ENCODE data around the gene JSRP1.

The JSRP1 gene

GRCh38 chr19:2259336-2259735, 3.1 kb upstream of the JSRP1 start:
- Histone ChIP-seq H3K27ac (replicated peaks) (no peak overlapping the region), H3K4me3 (replicated peaks; ENCODE audit: insufficient read depth, low read length) (no peak overlapping the region)

DNA sequence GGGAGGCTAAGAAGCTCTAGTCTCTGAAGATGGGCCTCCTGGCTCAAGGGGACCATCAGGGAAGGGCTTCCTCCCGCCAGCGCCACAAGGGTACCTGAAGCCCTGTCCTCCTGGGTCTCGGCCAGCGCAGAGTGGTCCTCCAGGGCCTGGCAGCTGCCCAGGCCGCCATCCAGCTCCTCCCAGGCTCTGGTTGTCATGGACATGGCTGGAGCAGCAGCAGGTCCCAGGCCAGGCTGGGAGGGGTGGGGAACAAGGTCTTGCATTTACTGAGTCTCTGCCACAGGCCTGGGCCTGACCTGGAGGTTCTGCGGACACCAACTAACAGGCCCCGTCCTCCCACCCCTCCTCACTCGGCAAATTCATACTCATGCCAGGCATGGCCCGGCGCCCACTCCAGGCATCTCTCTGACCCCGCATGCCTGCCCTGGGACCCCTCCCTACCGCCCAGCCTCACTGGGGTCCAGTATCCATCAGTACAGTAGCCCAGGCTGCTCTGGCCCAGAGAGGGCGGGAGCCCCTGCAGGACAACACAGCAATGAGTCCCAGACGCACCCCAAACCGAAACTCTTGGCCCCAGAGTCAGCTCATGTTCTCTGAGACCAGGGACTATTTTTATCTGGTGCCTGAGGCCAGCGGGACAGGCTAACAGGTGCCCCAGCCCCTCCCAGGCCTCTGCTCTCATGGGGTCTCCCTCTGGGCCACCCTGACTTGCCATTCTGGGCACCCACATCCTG, 938 bp downstream of the JSRP1 start:
- peaks cover 20% of the 10 kb centered on the region for H3K27me3 ChIP-seq (ENCODE audit: insufficient read depth, poor library complexity, severe bottlenecking)
- TF ChIP-seq, protein P1, sequence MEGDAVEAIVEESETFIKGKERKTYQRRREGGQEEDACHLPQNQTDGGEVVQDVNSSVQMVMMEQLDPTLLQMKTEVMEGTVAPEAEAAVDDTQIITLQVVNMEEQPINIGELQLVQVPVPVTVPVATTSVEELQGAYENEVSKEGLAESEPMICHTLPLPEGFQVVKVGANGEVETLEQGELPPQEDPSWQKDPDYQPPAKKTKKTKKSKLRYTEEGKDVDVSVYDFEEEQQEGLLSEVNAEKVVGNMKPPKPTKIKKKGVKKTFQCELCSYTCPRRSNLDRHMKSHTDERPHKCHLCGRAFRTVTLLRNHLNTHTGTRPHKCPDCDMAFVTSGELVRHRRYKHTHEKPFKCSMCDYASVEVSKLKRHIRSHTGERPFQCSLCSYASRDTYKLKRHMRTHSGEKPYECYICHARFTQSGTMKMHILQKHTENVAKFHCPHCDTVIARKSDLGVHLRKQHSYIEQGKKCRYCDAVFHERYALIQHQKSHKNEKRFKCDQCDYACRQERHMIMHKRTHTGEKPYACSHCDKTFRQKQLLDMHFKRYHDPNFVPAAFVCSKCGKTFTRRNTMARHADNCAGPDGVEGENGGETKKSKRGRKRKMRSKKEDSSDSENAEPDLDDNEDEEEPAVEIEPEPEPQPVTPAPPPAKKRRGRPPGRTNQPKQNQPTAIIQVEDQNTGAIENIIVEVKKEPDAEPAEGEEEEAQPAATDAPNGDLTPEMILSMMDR (IDR thresholded peaks at IDR 0.05; ENCODE audit: insufficient read depth, low read length): no peak
- TF ChIP-seq GABPA (IDR thresholded peaks at IDR 0.05; ENCODE audit: low read depth): no peak
- no peak for TF ChIP-seq SPI1 (IDR thresholded peaks at IDR 0.05; ENCODE audit: borderline replicate concordance, low read depth)
- TF ChIP-seq, protein P2, sequence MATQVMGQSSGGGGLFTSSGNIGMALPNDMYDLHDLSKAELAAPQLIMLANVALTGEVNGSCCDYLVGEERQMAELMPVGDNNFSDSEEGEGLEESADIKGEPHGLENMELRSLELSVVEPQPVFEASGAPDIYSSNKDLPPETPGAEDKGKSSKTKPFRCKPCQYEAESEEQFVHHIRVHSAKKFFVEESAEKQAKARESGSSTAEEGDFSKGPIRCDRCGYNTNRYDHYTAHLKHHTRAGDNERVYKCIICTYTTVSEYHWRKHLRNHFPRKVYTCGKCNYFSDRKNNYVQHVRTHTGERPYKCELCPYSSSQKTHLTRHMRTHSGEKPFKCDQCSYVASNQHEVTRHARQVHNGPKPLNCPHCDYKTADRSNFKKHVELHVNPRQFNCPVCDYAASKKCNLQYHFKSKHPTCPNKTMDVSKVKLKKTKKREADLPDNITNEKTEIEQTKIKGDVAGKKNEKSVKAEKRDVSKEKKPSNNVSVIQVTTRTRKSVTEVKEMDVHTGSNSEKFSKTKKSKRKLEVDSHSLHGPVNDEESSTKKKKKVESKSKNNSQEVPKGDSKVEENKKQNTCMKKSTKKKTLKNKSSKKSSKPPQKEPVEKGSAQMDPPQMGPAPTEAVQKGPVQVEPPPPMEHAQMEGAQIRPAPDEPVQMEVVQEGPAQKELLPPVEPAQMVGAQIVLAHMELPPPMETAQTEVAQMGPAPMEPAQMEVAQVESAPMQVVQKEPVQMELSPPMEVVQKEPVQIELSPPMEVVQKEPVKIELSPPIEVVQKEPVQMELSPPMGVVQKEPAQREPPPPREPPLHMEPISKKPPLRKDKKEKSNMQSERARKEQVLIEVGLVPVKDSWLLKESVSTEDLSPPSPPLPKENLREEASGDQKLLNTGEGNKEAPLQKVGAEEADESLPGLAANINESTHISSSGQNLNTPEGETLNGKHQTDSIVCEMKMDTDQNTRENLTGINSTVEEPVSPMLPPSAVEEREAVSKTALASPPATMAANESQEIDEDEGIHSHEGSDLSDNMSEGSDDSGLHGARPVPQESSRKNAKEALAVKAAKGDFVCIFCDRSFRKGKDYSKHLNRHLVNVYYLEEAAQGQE (IDR thresholded peaks at IDR 0.05; ENCODE audit: insufficient replicate concordance, low read depth): no peak
- no peak for TF ChIP-seq POLR2AphosphoS5 (IDR thresholded peaks at IDR 0.05; ENCODE audit: low read depth)
- no peak for DNase-seq (ENCODE audit: low read depth in 1 of 2, low spot score in 1 of 2)
- no peak overlapping the region for H3K4me3 ChIP-seq (replicated peaks; ENCODE audit: insufficient read depth, low read length)
- no peak overlapping the region for H3K27ac ChIP-seq (replicated peaks)

More at GRCh38 chr19:2259336-2259735, 3.1 kb upstream of the JSRP1 start:
- DNase-seq (ENCODE audit: low read depth in 1 of 2, low spot score in 1 of 2): no peak
- TF ChIP-seq POLR2AphosphoS5 (IDR thresholded peaks at IDR 0.05; ENCODE audit: low read depth) (no peak), SPI1 (IDR thresholded peaks at IDR 0.05; ENCODE audit: borderline replicate concordance, low read depth) (no peak), GABPA (IDR thresholded peaks at IDR 0.05; ENCODE audit: low read depth) (no peak)
- TF ChIP-seq, protein P2 (IDR thresholded peaks at IDR 0.05; ENCODE audit: insufficient replicate concordance, low read depth): no peak
- TF ChIP-seq, protein P1 (IDR thresholded peaks at IDR 0.05; ENCODE audit: insufficient read depth, low read length): no peak
- H3K27me3 ChIP-seq (ENCODE audit: insufficient read depth, poor library complexity, severe bottlenecking): no peaks in the 10 kb centered on the region

- peaks cover 27% of the 10 kb centered on the region for H3K27me3 ChIP-seq (ENCODE audit: insufficient read depth, poor library complexity, severe bottlenecking)
- TF ChIP-seq POLR2AphosphoS5 (IDR thresholded peaks at IDR 0.05; ENCODE audit: low read depth) (no peak), SPI1 (IDR thresholded peaks at IDR 0.05; ENCODE audit: borderline replicate concordance, low read depth) (no peak), GABPA (IDR thresholded peaks at IDR 0.05; ENCODE audit: low read depth) (no peak)
- TF ChIP-seq, protein P1 (IDR thresholded peaks at IDR 0.05; ENCODE audit: insufficient read depth, low read length): no peak
- TF ChIP-seq, protein P2 (IDR thresholded peaks at IDR 0.05; ENCODE audit: insufficient replicate concordance, low read depth): no peak
- no peak overlapping the region for H3K27ac ChIP-seq (replicated peaks)
- no peak for DNase-seq (ENCODE audit: low read depth in 1 of 2, low spot score in 1 of 2)
- H3K4me3 ChIP-seq (replicated peaks; ENCODE audit: insufficient read depth, low read length): no peak overlapping the region
Observed at GRCh38 chr19:2254064-2254872, 1.9 kb downstream of the JSRP1 start.
